Amniotic epithelial cell (primary cell): ENCODE measurements around the gene GRIPAP1.

Experiments
- DNase-seq: peaks from one replicate; pipeline ENCODE4 v3.0.0-alpha.2; 2010; ENCODE audit warnings: low read depth

Gene GRIPAP1

DNA sequence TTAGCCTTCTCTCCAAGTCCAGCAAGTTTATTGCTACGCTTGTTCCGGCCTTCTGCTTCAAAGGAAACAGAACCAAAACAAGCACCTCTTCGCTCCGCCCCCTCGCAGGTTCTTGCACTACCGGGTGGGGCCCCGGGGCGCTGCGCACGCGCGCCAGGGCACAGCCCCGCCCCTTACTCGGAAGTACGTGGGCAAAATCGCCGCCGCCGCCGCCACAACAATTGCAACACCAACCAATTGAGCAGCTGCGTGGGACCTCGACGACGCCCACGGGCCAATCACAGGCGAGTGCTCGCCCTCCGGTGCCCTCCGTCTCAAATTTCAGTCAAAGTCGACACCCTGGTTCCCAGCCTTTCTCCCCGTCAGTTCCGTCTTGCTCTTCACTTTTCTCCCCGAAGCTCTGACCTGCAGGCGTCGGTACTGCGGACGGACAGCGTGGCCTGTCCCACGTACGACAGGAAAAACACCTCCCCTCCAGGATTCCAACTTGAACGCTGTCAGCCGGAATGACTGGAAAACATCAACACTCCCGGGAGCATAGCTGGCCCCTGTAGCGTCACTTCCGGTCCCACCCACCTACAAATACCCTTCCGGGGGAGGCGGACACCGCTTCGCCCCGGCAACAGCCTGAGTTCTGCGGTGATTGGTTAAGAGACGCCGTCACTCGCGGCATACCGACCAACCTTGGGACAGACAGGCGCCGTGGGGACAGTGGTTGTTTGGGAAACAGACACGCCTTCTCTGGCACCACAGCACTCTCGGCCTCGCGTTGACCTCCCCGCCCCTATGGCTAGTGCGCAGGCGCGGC lies 44.0 kb downstream of the GRIPAP1 start:
- DNase-seq: peak; percentile 98

DNA sequence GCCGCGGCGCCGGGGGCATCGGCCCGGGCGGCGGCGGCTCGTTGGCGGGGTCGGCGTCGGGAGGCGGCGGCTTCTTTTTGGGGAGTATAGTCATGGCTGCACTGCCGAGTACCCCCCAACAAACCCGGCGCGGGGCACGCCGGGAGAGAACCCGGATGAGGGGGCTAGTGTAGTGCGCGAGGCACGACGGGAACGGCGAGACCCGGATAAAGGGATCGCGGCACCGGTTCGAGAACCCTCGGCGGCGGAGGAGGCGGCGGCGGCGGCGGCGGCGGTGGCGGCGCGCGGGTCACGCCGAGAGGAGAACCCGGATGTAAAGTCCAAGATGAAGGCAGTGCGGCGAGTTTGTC lies 44.6 kb downstream of the GRIPAP1 start, which contains the start of gene OTUD5:
Gene OTUD5, minus strand, starts transcription at position 131 of the 350 bp plus-strand sequence. Its CDS starts 37 bp downstream, at position 94.
- DNase-seq: no peak

DNA sequence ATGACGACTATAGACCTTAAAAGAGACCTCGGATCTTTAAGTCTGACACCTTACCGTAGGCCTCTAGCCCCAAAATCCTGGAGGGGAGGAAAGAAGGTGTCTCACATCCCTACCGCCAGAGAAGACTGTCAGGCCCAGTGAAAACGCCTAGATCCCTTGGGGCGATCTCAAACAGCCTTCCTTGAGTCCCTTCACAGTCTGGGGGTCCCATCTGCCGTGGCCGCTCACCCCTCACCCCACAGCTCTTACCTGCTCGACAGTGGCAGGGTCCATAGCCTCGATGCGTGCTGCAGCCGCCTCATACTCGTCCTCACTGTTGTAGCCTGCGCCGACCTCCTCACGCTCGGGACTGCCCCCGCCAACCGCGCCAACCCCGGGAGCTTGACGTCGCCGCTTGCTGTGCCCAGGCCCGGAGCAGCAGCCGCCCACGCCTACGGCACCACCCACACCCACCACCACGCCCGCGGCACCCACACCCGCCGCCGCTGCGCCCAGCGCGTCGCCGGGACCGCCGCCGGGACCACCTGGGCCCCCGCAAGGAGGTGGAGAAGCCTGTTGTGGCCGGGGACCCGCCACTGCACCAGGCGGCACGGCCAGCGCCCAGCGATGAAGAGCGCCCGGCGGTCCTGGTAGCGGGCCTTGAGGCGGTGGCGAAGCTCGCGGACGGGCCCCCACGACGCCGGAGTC lies 45.2 kb downstream of the GRIPAP1 start:
- no peak for DNase-seq

DNA sequence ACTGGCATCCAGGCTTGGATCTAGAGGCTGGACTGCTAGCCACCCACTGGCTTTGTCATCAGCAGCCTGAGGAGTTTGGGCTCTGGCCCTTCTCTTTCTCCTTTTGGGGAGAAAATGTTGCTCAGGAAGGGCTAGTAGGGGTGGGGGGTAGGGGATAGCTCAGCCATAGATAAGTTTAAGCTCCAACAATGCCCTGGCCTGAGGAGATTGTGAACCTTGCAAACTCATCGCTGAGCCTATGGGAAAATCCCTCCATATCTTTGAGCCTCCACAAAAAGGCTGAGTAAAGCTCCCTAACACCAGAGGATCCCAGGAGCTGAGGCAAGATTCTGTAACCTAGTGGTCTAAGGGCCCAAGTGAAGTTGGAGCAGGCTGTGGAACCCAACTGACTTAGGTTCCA lies 53.5 kb downstream of the GRIPAP1 start:
- DNase-seq: no peak

DNA sequence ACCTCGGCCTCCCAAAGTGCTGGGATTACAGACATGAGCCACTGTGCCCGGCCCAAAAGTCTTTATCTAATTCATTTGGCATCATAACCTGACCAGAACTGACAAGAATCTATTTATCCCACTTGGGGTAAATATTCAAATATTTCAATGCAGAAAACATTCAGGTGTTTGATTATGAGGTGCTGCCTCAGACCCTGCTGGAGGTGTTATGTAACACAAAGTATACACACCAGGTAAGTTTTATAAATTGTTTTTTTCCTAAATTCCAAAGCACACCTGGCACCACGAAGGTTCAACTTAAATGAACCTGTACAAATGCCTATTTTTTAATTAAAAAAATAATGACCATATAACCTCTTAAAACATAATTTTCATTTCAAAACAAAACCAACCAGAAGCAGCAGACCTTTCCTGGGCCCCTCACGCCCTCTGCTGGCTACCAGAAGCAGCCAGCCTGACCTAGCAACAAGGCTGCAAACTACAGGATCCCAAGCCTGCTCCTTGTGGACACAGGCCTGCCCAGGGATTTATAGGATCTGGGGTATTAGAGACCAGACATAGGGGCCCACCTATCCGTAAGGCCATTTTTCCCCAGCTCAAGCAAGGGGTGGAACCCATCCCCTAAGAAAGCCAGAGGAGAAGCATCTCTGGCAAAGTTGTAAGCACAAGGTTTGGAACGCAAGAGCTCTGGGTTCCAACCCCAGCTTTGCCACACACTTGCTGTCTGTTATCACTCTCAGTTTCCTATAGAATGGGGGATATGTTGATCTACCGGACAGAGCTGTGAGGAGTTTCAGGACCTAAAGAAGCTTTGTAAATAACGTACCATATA lies 56.3 kb downstream of the GRIPAP1 start:
- DNase-seq: peak; percentile 40

DNA sequence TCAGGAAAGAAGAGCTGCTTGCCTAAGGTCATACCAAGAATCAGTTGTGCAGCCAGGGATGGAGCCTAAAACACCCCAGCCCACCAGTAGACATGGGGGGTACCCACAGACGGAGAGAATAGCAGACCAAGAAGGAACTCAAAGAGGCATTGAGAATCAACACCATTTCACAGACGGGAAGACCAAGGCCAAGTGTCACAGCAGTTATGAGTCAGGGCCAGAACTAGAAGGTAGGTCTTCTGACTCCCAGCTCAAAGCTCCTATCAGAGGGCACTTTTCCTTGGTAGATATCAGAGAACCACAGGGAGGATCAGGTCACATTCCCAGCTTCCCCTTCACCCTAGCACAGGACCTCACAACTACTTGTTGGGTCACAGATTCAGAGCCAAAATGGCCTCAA lies 59.2 kb downstream of the GRIPAP1 start:
- DNase-seq: no peak

DNA sequence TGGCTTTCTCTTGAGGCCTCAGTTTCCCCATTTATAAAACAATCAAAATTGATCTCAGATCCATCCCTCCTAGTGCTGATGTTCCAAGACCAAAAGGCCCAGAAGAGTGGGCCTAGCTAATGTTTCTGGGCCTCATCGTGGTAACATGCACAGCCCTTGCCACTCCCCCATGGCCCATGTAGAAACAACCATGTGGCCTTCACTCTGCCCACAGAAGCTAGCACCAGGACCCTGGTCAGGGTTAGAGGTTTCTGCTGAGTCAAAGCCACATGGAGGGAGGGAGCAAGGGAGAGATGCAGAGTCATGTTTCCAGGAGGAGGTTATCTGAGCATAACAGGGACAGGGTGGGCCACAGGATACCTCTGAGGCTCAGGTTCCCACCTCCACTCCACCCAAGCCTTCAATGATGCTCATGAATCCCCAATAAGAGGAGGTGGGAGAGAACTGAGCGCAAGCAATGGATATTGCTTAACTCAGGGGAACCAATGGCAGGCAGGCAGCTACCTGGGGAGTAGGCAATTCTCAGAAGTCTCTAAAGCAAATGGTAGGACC lies 61.6 kb downstream of the GRIPAP1 start:
- no peak for DNase-seq

DNA sequence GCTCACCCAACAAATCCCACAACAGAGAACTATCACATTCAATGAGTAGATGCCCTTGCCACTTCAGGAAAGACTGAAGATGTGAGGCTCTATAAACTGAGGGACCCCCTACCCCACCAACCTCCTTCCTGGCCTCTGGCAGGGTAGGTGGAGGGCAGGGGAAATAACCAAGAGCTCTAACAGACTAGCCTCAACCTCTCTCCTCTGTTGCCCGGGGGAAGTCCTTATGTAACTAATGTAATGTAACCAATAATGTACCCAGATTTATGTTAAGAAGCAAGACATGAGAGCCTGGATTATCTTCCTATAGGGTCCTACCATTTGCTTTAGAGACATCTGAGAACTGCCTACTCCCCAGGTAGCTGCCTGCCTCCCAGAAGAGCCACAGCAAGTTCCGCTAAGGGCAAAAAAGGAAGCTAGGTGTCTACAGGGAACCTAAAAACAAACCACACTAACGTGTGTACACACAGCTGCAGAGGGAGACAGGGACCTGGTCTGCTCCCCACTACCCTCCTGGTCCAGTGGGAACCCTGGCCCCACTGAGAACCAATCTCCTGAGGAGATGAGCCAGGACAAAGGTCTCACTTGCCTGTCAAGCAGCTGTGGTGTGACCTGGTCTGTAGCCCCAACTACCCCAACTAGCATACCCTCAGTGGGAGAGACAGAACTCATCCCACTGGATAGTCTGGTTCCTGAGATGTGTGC lies 62.4 kb downstream of the GRIPAP1 start:
- no peak for DNase-seq

DNA sequence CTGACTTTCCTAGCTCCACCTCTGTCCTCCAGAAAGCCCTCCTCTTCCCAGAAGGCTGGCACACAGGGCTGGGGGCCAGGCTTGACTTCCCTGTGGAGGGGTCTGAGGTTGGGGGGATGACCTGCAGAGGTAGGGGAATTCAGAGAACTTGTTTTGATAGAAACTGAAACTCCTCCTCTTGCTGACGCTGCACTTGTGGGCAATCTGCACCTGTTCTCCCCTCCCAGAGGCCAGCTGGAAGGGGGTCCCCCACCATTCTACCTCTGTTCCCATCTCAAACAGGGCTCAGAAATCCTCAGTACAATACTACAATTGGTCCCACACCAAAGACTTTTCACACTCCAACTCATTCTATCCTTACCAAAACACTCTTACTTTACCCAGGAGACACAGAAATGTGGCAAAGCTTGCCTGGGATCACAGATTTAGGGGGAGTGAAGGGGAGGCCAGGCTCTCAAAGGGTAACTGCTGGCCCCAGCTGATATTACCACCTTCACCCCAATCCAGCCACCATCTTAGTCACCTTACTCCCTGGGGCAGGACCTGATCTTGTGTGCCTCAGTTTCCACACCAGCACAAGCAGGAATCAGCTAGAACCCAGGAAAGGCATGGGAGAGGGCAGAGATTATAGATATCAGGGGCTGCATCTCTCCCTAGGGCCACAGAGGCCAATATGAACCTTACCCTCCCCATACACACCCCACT lies 63.2 kb downstream of the GRIPAP1 start:
- no peak for DNase-seq

DNA sequence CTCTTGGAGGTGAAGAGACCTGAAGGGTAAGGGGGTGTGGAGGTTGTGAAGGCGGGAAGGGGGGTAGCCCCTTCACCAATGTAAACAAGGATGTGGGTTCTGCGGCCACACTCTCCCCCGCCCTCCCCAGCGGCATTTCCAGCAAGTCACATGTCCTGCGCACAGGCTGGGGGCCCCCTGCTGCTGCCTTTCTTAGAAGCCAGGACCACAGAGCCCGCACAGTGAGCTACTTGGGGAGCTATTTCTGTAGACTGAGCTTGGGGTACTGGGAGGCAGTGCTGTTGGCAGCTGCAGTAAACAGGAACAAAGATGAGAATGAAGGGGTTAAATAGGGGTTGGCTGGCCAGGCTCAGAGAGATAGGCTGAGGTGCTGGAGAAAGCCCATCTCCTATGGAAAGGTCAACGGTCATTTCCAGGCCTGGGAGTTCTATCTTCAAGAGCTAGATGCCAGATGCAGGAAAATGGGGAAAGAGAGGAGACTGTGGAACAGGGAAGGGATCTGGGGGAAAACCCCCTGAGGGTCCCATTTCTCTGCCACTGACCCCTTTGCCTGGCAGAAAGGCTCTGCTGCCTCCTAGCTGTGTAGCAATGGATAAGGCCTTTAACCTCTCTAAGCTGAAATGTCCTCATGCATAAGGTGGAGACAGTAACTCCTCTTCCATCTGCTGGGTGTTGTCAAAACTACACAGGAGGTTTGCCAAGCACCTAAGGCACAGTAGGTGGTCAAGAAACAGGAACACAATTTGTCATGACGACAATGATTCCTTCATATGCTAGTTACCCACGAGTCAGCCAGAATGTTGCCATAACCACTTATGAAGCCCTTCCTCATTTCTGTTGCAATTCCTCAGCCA lies 64.8 kb downstream of the GRIPAP1 start:
- peak; percentile 31 for DNase-seq

DNA sequence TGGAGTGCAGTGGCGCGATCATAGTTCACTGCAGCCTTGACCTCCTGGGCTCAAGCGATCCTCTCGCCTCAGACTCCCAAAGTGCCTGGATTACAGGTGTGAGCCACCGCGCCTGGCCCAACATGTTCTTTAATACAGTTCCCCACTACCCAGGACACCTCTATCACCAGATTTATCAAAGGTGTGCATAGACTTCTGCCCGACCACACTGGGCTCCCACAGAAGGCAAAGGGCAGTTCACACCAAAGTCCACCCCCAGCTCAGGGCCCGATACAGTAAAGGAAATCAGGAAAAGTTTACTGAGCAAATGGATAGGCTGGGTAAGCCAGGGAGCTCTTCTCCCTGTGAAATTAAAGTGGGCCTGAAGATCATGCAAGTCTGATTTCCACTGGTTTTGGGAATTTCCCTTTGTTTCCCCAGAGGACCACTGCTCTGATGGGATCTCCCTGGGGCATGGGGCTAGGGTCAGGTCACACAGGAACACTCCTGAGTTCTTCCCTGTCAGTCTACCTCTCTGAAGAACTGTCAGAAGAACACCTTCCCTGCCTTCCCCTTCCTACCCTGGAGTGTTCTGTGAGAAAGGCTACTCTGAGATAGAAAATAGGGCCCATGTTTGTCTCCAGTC lies 65.5 kb downstream of the GRIPAP1 start:
- no peak for DNase-seq

DNA sequence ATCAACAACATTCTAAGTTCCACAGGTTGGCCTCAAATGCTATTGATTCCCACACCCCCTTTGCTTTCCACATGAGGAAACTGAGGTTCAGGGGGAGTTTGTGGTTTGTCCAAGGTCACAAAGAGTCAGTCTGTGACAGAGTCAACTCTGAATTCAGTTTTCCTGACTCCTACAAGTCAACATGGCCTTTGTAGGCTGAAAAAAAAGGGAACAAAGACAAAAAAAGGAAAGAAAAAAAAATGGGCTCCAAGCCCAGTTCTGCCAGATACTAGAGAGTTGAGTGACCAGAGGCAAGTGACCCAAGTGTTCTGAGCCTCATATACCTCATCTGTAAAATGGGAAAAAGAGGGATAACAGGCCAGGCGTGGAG lies 66.8 kb downstream of the GRIPAP1 start:
- no peak for DNase-seq

DNA sequence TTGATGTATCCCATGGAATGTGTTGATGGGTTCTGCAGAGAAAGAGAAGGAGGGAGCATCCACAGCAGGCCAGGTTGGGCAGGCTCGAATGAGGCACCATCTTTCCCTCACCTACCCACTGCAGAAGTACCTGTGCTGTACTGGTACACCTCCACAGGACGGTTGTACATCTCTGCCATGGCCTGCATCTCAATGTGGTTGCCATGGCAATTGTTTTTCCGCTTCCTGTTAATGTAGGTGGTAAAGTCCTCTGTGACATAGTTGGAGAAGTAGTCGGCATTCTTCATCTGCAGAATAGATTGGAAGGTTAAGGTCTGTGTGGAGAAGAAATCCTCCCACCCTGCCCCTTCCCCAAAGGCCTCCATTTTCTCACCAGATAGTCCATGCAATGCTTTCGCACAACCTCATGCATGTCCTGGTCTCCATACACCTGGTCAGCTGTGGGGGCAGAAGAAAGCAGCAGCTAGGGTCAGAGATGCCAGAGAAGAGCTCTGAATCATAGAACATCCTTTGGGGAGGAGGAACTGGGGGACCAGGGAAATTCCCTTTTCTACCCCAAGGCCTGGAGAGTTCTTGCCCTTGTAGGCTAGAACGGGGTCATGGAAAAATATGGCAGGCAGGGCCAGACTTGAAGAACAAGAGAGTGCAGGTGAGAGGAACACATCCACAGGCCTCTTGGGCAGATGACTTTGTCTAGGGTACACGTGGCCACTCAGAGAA lies 67.3 kb downstream of the GRIPAP1 start:
- no peak for DNase-seq

DNA sequence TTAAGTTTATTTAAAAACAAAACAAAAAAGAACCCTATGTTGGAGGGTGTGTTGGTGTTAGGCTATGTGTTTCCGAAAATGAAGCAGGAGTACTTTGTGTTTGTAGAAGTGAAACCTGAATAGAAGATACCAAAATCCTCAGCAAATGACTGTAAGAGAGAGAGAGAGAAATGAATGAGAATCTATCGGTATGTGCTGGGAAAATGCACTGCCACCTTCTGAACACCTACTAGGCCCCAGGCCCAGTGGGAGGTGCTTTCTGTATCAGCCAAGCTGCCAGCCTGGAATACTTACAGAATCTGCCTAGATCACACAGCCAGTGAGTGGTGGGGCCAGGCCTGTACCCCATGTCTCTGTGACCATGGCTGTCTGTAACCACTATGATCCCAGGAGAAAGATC lies 68.3 kb downstream of the GRIPAP1 start:
- DNase-seq: no peak

DNA sequence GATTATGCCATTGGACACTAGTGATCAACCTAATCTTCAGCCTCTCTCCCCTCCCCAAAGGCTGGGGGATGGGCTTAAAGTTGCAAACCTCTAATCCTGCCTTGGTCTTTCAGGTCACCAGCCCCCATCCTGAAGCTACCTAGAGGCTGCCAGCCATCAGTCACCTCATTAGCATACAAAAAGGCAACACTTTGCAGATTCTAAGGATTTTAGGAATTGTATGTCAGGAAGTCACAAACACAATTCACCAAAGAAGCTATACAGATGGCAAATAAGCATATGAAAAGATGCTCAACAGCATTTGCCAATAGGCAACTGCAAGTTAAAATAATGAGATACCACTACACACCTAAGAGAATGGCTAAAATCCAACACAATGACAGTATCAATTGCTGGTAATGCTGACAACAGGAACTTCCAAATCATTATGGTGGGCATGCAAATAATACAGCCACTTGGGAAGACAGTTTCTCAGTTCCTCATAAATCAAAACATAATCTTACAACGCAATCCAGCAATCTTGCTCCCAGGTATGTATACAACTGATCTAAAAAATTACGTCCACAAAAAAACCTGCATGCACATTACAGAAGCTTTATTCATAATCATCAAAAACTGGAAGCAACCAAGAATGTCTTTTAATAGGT lies 74.2 kb downstream of the GRIPAP1 start:
- DNase-seq: no peak

DNA sequence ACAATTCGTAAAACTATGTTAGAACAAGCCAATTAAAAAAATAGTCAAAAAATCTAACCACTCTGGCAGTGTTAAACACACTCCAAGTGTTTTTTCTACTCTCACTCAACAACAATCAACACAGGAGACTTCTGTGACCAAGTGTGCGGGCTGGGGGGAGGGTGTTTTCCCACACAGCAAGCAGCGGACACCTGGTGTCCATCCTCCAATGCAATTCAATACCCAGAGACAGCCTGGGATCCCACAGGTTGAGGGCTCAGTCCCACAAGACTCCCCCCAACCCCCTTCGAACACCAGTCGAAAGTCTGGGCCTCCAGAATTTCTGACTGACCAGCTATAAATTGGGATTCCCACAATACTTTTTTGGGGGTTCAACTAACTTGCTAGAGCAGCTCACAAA lies 74.9 kb downstream of the GRIPAP1 start:
- no peak for DNase-seq

DNA sequence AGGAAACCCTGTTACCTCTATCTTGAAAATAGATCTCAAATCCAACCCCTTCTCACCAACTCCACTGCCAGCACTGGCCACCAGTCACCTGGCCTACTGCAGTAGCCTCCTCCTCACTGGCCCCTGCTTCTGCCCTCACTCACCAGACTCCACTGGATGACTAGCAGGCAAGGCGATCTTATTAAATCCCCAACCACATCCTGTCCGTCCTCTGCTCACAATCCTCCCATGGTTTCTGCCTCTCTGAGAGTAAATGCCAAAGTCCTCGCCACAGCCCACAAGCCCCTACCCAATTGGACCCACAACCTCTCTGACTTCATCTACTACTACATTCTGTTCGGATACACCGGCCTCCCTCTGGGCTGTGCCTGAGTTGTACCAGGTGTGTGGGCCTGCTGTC lies 77.8 kb downstream of the GRIPAP1 start:
- no peak for DNase-seq

DNA sequence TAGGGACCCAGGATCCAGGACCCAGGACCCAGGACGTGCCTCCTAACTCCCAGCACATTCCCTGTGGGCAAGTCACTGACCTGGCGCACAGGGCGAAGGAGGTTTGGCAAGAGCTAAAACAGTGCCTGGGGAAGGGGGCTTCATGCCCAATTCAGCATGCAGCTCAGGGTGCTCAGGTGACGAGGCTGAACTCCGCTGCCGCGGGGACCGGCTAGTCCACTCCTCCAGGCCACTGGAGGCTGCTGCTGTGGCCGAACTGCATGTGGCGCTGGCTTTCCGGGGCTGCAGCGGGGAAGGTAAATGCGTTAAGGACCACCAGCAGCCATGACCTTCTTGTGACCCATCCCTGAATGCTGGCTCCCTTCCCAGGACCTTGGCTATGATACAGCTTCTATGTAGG lies 78.3 kb downstream of the GRIPAP1 start:
- DNase-seq: no peak
